Erythroblast (primary cell): ENCODE data around the gene HSPE1.

Source experiments
- DNase-seq, 2 experiments: peaks; one replicate each; lab custom pipeline; 2025; lab: John Stamatoyannopoulos, UW
- GATA1 ChIP-seq: IDR thresholded peaks from 2 replicates; pipeline ENCODE4 v1.6.1; 2011; ENCODE audit warnings: low read depth, mild to moderate bottlenecking, control low read depth, low read length, moderate library complexity
- POLR2A ChIP-seq: IDR thresholded peaks from 2 replicates; pipeline ENCODE4 v1.6.1; 2011; ENCODE audit warnings: mild to moderate bottlenecking, low read length

Gene HSPE1

DNA sequence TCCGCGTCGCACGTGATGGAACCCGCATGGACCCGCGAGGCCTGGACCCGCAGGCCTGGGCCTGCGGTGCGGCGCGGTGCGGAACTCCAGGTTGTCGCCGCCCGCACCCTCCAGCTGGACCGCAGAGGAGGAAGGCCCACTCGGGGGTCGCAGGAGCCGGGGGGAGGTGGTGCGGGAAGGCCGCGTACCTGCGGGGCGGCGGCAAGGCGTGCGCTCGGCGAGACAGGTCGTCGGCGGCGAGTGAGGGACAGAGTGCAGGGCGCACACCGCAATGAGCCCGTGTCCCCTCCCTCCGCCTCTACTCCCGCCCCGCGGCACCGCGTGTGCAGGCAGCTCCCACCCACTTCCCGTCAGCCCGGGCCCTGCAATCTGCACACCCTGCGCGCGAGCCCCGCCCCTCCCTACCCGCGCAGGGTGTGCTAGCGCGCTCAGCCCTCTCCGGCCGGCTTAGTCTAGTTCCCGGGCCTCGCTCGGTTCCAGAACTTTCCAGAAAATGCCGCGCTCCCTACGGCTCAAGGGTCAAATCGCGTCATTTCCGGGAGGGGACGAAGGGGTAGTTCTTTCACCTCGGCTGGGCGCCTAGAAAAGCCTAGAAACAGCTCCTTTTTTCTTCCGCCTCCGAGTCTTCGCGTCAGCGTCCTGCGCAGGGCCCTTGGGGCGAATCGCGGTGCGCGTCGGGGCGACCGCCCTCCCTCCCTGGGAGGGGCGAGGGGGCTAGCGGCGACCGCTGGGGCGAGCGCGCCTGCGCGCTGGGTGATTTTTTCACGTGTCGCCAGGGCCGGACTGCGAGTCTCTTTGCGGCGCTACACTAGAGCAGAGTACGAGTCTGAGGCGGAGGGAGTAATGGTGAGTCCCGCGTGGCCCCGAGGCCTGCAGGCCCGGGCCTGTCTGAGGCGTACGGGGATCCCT lies at the start of gene HSPE1, which contains the start of gene HSPD1:
TSS of gene HSPE1 (plus strand) at position 786 of the 909 bp plus-strand sequence. CDS start at position 844, 58 bp downstream.
TSS of gene HSPD1 (minus strand) at position 247 of the 909 bp plus-strand sequence. CDS start 992 bp downstream, outside the sequence.
- DNase-seq: peak; percentile 99
- TF ChIP-seq POLR2A (peak; percentile 89), GATA1 (no peak)

DNA sequence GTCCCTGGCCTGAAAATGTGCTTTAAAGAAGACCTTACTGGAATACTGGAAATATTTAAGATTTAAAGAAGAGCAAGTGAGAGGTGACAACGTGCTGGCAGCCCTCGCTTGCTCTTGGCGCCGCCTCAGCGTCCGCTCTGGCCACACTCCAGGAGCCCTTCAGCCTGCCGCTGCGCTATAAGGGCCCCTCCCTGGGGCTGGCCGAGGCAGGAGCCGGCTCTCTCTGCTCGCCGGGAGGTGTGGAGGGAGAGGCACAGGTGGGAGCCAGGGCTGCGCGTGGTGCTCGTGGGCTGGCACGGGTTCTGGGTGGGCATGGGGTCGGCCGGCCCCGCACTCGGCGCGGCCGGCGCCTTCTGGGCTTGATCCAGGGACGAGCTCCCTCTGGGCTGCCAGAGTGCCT lies 49.7 kb upstream of the HSPE1 start:
- TF ChIP-seq GATA1: no peak
- TF ChIP-seq POLR2A: no peak
- no peak for DNase-seq

DNA sequence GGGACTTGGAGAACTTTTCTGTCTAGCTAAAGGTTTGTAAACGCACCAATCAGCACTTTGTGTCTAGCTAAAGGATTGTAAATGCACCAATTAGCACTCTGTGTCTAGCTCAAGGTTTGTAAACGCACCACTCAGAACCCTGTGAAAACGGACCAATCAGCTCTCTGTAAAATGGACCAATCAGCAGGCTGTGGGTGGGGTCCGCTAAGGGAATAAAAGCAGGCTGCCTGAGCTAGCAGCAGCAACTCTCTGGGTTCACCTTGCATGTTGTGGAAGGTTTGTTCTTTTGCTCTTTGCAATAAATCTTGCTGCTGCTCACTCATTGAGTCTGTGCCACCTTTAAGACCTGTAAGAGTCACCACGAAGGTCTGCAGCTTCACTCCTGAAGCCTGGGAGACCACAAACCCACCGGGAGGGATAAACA lies 49.2 kb upstream of the HSPE1 start:
- DNase-seq: peak in 1 of 2 experiments; percentile 46

DNA sequence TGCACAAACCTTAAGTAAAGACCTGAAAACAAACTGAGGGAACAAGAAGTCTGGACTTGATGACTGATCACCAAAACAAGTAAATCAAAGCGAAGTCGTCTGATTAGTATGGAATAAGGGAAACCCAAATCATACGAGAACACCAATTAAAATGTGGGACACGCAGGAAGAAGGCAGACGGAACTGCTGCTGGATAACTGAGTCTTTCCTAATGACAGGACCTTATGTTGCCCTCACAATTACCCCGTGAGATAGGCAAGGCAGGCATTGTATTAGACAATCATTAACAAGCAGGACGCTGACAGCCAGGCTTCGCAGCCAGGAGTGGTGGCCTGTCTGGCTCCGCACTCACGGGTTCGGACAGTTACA lies 47.4 kb upstream of the HSPE1 start:
- no peak for DNase-seq
- no peak for TF ChIP-seq GATA1
- no peak for TF ChIP-seq POLR2A

DNA sequence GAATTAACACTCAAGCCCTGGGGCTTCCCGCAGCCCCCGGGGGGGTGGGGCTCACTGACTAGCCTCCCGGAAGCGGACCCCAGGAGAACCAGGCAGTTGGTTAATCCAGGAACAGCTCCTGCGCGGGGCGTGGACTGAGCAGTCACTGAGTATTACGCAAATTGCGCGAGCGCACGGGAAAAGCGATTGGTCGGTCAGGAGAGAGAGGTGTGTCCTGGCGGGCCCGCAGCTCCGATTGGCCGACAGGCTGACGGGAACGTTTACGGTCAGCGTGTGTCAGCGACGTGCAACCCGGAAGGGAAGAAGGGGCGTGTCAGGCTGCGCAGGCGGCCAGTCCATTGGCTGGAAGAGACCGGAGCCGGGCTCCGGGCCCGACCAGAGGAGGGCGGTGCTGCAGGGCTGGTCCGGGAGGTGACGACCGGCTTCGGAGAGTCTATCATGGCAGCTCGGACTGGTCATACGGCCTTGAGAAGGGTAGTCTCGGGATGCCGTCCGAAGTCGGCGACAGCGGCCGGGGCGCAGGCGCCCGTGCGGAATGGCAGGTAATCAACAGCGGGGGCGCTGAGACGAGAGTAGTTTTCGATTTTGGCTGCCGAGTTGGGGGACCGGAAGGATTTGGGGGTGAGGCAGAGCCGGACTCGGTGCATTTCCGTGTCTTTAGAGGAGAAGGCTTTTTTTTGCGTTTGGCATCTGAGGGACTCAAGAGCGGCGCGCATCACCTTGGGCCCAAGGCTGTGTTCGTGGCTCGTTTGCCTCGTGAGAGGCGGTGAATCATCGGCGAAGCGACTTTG lies 46.9 kb upstream of the HSPE1 start, which contains the start of gene COQ10B:
TSS of gene COQ10B (plus strand) at position 430 of the 791 bp plus-strand sequence. CDS start at position 439, 9 bp downstream.
- peak; percentile 100 for DNase-seq
- no peak for TF ChIP-seq GATA1
- TF ChIP-seq POLR2A: peak; percentile 98

DNA sequence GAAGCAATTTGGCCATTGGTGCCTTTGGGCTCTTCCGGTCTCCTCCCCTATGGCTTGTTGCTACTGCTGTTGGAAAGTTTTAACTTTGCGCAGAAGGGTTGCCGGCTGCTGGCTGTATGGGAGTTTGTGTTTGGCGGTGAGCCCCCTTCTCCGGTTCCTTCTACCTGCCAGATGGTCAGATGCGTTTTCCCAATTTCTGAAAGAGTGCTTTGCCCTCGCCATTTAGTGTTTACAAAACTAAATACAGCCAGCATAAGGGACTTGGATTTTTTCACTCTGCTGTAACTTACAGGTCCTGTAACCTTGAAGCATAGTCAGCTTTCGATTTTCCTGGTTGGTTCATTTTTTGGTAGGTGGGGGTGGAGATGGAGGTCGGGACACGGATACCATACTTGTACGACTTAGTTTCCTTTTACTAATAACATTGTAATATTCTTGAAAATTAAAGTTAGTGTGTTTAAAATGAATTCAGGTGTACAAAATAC lies 46.2 kb upstream of the HSPE1 start:
- TF ChIP-seq POLR2A (peak; percentile 11), GATA1 (no peak)
- DNase-seq: peak in 1 of 2 experiments; percentile 78

DNA sequence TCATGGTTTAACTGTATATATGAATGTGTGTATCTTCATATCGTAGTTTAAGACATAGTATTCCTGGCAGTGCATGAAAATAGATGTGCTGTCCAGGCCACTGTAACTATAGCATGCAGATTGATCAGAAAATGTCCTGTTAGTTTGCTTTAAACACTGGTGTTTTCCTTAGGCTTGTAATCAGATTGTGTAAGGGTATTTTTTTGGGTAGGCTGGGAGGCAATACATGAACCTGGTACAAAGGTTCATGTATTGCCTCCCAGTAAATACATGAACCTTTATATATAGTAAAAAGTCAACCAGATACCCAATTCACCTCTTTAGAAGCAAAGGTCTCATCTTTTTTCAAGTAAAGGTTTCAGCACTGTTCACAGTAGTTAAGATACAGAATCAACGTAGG lies 45.3 kb upstream of the HSPE1 start:
- no peak for DNase-seq
- no peak for TF ChIP-seq GATA1
- no peak for TF ChIP-seq POLR2A

DNA sequence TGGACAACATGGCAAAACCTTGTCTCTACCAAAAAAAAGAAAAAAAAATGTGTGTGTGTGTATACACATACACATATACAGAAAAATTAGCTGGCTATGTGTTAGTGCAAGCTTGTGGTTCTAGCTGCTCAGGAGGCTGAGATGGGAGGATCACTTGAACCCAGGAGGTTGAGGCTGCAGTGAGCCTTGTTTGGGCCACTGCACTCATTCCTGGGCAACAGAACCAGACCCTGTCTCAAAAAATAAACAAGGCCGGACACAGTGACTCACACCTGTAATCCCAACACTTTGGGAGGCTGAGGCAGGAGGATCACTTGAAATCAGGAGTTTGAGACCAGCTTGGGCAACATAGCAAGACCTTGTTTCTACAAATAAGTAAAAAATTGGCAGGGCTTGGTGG lies 44.8 kb upstream of the HSPE1 start:
- TF ChIP-seq GATA1 (no peak), POLR2A (no peak)
- no peak for DNase-seq

DNA sequence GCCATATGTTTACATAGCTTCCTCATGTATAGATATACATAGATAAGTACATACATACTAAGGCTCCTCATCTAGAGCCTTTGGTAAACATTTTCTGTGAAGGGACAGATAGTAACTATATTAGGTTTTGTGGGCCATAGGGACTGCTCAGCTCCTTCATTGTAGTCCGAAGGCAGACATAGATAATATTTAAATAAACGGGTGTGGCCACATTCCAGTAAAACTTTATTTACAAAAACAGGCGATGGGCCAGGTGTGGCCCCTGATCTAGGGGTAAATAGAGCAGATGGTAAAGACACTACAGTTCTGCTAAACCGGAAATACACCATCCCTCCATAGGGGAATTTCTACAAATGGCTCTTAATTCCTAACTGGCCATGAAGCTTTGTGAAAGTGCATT lies 39.5 kb upstream of the HSPE1 start:
- no peak for TF ChIP-seq POLR2A
- TF ChIP-seq GATA1: no peak
- peak in 1 of 2 experiments; percentile 52 for DNase-seq

DNA sequence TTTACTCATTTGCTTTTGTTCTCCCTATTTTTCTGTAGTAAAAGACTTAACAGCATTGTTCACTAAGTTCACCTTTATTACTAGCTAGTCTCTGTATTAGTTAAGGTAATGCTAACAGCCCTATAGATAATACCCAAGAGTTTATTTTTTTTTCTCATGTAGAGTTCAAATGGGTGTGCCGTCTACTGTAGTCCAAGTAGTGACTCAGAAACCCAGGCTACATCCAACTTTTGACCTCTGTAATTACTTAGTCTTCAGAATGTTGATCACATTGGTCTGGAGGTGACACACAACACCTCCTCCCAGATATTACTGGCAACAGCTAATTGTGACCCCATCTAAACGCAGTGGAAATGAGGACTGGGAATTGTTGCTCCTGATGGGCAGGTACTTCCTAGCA lies 39.1 kb upstream of the HSPE1 start:
- TF ChIP-seq GATA1 (no peak), POLR2A (no peak)
- peak; percentile 17 to 58 for DNase-seq

DNA sequence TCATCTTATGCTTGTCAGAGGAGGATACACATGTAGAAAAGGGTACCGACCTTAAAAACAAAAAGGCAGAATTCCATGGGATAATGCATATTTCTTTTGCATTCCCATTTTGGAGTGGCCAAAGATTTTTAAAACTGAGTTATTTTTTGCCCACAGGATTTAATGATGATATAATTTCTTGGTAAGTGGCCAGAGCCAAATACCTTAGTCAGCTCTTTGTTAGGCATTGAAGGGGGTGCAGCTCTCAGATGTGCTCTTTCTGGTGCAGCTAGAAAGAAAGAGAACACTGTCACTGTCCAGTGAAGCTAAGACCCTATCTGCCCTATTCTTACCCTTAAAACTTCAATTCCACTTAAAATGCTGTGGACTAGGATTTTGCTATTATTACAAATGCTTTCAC lies 36.0 kb upstream of the HSPE1 start:
- no peak for DNase-seq
- TF ChIP-seq GATA1: no peak
- no peak for TF ChIP-seq POLR2A

DNA sequence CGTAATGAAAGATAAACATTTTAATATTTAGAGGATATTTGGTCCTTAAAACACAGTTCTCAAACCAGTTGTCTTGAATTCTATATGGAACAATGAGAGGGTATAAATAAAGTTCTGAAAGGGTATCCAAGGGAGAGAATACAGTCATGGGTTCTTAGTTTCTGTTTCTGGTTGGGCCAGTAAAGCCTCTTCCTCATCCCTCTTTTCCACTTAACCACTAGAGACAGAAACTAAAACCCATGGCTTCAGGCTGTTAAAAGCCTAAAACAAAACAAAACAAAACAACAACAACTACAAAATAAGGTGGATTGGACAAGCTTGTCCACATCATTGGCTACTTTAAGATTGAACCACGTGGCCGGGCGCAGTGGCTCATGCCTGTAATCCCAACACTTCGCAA lies 28.0 kb upstream of the HSPE1 start:
- TF ChIP-seq POLR2A (no peak), GATA1 (no peak)
- no peak for DNase-seq

DNA sequence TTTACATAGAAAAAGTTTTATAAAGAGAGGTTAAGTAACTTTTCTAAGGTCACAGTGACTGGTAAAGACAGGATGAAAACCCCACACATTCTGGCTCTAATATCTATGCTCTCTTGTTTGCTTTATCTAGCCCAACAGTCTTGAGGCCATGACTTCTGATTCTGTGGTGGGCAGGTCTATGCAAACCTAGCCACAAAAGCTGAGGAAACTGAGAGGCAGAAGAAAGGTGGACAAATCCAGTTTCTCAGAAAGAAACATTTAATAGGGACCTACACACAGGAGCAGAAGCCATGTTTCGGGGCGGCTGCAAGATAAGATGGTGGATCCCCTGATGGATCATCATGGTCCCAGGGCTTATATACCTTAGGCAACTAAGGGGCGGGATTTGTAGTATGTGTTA lies 22.4 kb upstream of the HSPE1 start:
- peak; percentile 81 to 85 for DNase-seq
- TF ChIP-seq GATA1 (no peak), POLR2A (no peak)
